ENCODE measurements around the gene RAB13. TPM values are rescaled to one million over a fixed set of nuclear protein-coding genes. Genes with fewer than 3 reads are reported as not detected.

The RAB13 gene
- total RNA-seq, 1 experiment from 2014 or later: 73.6 TPM

DNA sequence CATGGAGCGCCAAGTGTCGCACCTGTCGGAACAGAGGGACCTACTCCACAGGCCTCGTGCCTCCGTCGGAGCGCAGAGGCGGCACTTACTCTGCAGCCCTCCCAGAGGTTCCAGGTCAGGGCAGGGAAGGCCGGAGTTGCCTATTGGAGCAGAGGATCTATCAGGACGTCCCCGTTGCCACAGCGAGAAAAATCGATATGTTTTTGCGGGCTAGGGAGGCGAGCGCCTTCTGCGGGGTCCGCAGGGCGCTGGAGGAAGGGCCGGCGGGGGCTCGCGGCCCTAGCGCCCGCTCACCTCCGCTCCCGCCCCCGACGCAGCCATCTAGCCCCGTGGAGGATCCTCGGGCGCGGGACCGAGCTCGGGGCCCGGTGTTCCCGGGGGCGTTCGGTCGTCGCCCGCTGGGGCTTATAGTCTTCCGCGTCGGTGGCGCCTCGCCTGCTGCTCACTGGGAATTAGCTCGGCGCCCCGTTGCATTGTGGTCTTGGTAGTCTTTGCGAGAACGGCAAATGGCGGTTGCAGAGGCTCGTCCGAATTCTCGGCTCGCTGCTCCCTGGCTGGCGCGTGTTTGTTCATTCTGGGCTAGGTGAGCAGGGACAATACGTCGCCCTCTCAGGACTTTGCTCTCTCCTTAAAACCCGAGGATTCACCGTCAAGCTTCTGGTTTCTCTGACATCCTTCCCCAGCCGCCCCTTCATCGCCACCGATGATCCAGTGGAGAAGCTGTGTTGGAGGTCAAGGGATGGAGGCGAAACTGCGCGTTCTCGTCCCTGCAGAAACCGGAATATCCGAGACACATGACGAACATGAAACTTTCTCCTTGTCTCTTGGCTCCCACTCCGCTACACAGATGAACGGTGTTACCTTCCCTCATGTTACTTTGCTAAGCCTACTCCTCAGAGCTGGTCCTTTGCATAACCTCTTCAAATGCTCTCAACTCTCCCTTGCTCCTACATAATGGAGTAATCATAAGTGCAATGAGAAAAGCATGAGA, 8.6 kb downstream of the RAB13 start, which contains the start of gene JTB:
Gene JTB, minus strand, starts transcription at position 425 of the 991 bp plus-strand sequence. Its CDS starts 422 bp downstream, at position 3.
- ChIA-PET CTCF (interaction anchor here (0.7 to 1.3 kb wide), 3 partner anchors 10 to 204 kb away, joined by 4 to 6 read pairs (median 4); partner anchors contain the start of gene CREB3L4), POLR2A (ENCODE audit: unreplicated experiment) (interaction anchor here (0.5 to 1.1 kb wide), 9 partner anchors 10 to 442 kb away, joined by 3 to 13 read pairs (median 4); partner anchors contain the start of genes CREB3L4 and SLC39A1)
- Histone ChIP-seq H3K27ac (peak within 1 kb of the TSS; percentile 58), H4K20me1 (ENCODE audit: insufficient read depth) (no peaks in the 10 kb centered on the region), H3K4me2 (peak within 1 kb of the TSS; percentile 75), H3K27me3 (ENCODE audit: insufficient read depth, low read depth) (no peaks in the 10 kb centered on the region), H3F3A (ENCODE audit: insufficient read depth, low read depth) (peaks cover 35% of the 10 kb centered on the region), H3K79me2 (ENCODE audit: low read depth) (peaks cover 24% of the 10 kb centered on the region), H3K4me3 (peak within 1 kb of the TSS; percentile 91), H3K36me3 (ENCODE audit: low read depth) (0 out of 2 replicates have a peak, but pooled peaks cover 19% of the 10 kb centered on the region), H3K9me3 (ENCODE audit: insufficient read depth, low read depth) (no peaks in the 10 kb centered on the region), H3K9me2 (ENCODE audit: insufficient read depth) (no peaks in the 10 kb centered on the region), H2AFZ (peak within 1 kb of the TSS; percentile 92), H3K4me1 (replicated peaks; ENCODE audit: insufficient read depth) (peaks cover 15% of the 10 kb centered on the region; the same call in 1 of the 2 replicates)
- BruUV-seq (replicated peaks): TSS peak; percentile 32
- intact Hi-C loops (cut with micrococcal nuclease; ENCODE audit: unreplicated experiment): loop anchor here (2.0 kb wide), 1 partner anchor 157 kb away; no protein-coding TSS in a partner anchor
- DNase-seq: peak; percentile 68 to 73
- TF ChIP-seq, protein P1, sequence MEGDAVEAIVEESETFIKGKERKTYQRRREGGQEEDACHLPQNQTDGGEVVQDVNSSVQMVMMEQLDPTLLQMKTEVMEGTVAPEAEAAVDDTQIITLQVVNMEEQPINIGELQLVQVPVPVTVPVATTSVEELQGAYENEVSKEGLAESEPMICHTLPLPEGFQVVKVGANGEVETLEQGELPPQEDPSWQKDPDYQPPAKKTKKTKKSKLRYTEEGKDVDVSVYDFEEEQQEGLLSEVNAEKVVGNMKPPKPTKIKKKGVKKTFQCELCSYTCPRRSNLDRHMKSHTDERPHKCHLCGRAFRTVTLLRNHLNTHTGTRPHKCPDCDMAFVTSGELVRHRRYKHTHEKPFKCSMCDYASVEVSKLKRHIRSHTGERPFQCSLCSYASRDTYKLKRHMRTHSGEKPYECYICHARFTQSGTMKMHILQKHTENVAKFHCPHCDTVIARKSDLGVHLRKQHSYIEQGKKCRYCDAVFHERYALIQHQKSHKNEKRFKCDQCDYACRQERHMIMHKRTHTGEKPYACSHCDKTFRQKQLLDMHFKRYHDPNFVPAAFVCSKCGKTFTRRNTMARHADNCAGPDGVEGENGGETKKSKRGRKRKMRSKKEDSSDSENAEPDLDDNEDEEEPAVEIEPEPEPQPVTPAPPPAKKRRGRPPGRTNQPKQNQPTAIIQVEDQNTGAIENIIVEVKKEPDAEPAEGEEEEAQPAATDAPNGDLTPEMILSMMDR (conservative IDR thresholded peaks at IDR 0.05): no peak
- no peak for TF ChIP-seq EZH2 (IDR thresholded peaks at IDR 0.05; ENCODE audit: low read depth)

DNA sequence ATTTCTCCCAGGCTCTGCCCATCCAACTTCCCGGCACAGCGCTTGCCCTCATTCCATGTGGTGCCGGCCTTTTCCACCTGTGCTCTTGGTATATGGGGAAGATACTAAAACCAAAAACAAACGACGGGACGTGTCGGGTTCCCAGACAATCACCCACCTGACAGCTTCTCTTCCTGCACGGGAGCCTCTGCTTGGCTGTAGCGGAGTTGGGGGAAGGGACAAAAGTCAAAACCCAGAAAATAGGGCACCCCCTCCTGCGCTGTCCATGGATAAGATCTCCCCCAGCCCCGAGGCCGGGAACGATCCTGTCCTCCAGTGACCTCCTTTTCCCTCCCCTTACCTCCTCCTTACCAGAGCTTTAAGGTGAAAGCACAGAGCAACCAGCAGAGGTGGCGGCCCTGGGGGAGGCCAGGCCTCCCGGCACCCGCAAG, 9.3 kb downstream of the RAB13 start:
- ChIA-PET POLR2A (ENCODE audit: unreplicated experiment) (interaction anchor here (0.5 to 0.8 kb wide), 5 partner anchors 95 to 442 kb away, joined by 3 to 5 read pairs (median 4); no protein-coding TSS in a partner anchor), CTCF (interaction anchor here (1.0 to 1.3 kb wide), 2 partner anchors 9 to 10 kb away, joined by 4 to 6 read pairs; partner anchors contain the start of gene CREB3L4)
- Histone ChIP-seq H3K27ac (peak overlapping the region; percentile 58), H3K4me2 (peak overlapping the region; percentile 75), H2AFZ (peak overlapping the region; percentile 92), H3K4me1 (replicated peaks; ENCODE audit: insufficient read depth) (peaks cover 15% of the 10 kb centered on the region; the same call in 1 of the 2 replicates), H3K79me2 (ENCODE audit: low read depth) (peaks cover 24% of the 10 kb centered on the region), H3K9me3 (ENCODE audit: insufficient read depth, low read depth) (no peaks in the 10 kb centered on the region), H3K36me3 (ENCODE audit: low read depth) (0 out of 2 replicates have a peak, but pooled peaks cover 19% of the 10 kb centered on the region), H3K27me3 (ENCODE audit: insufficient read depth, low read depth) (no peaks in the 10 kb centered on the region), H3F3A (ENCODE audit: insufficient read depth, low read depth) (peaks cover 40% of the 10 kb centered on the region), H4K20me1 (ENCODE audit: insufficient read depth) (no peaks in the 10 kb centered on the region), H3K9me2 (ENCODE audit: insufficient read depth) (no peaks in the 10 kb centered on the region), H3K4me3 (peak overlapping the region; percentile 91)
- intact Hi-C loops (cut with micrococcal nuclease; ENCODE audit: unreplicated experiment): loop anchor here (2.0 kb wide), 1 partner anchor 156 kb away; no protein-coding TSS in a partner anchor
- no peak for DNase-seq
- TF ChIP-seq EZH2 (IDR thresholded peaks at IDR 0.05; ENCODE audit: low read depth): no peak
- TF ChIP-seq, protein P1 (conservative IDR thresholded peaks at IDR 0.05): no peak
- BruUV-seq (replicated peaks): no TSS peak

DNA sequence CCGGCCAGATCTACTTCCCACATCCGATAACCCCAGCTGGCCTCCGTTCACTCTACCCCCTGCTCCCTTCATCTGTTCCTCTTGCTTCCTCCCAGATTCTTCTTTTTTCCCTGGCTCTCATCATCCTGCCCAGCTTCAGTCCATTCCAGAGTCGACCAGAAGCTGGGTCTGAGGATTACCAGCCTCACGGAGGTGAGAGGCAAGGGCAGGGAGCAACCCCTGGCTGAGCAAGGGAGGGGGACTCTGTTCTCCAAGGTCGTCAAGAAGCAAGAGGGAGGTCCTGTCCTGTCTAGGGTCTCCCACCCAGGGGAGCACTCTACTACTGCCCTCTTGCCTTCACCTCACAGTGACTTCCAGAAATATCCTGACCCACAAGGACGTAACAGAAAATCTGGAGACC, 12.6 kb downstream of the RAB13 start:
- peaks cover 35% of the 10 kb centered on the region for H3F3A ChIP-seq (ENCODE audit: insufficient read depth, low read depth)
- ChIA-PET POLR2A (ENCODE audit: unreplicated experiment) (no interaction called here), CTCF (no interaction called here)
- H3K9me3 ChIP-seq (ENCODE audit: insufficient read depth, low read depth): no peaks in the 10 kb centered on the region
- intact Hi-C loops (cut with micrococcal nuclease; ENCODE audit: unreplicated experiment): no loop called here
- no peak overlapping the region for H3K4me2 ChIP-seq
- no peaks in the 10 kb centered on the region for H4K20me1 ChIP-seq (ENCODE audit: insufficient read depth)
- H3K79me2 ChIP-seq (ENCODE audit: low read depth): peaks cover 24% of the 10 kb centered on the region
- TF ChIP-seq EZH2 (IDR thresholded peaks at IDR 0.05; ENCODE audit: low read depth): no peak
- TF ChIP-seq, protein P1 (conservative IDR thresholded peaks at IDR 0.05): no peak
- no TSS peak for BruUV-seq (replicated peaks)
- H3K9me2 ChIP-seq (ENCODE audit: insufficient read depth): no peaks in the 10 kb centered on the region
- no peak overlapping the region for H3K27ac ChIP-seq
- H2AFZ ChIP-seq: no peak overlapping the region
- DNase-seq: no peak
- no peaks in the 10 kb centered on the region for H3K27me3 ChIP-seq (ENCODE audit: insufficient read depth, low read depth)
- H3K4me3 ChIP-seq: no peak overlapping the region
- peaks cover 21% of the 10 kb centered on the region; the same call in 1 of the 2 replicates for H3K4me1 ChIP-seq (replicated peaks; ENCODE audit: insufficient read depth)
- 0 out of 2 replicates have a peak, but pooled peaks cover 19% of the 10 kb centered on the region for H3K36me3 ChIP-seq (ENCODE audit: low read depth)
